DOHH2 (cell line): ENCODE data around the gene RAP1GAP.

Experiments used
- H3F3A ChIP-seq: fragments of 200-600 bp; sonication (generic), shearing (Covaris generic); 2 replicates; pipeline ENCODE4 v1.6.0; 2016; ENCODE audit warnings: antibody characterized with exemption, mild to moderate bottlenecking; ENCODE audit not compliant: control insufficient read depth, insufficient read depth
- H3K27ac ChIP-seq: fragments of 200-600 bp; sonication (generic); 2 replicates; pipeline ENCODE4 v1.5.1; 2014; ENCODE audit warnings: low read depth, mild to moderate bottlenecking, low read length, moderate library complexity
- H3K27me3 ChIP-seq: fragments of 200-600 bp; sonication (generic); 2 replicates; pipeline ENCODE4 v1.6.1; 2014; ENCODE audit warnings: mild to moderate bottlenecking, low read length, mixed read lengths; ENCODE audit not compliant: control insufficient read depth
- H3K36me3 ChIP-seq: fragments of 200-600 bp; sonication (generic); 2 replicates; pipeline ENCODE4 v1.6.1; 2014; ENCODE audit warnings: mild to moderate bottlenecking, low read length, moderate library complexity, mixed read lengths; ENCODE audit not compliant: control insufficient read depth
- H3K4me1 ChIP-seq: fragments of 200-600 bp; sonication (generic); 2 replicates; pipeline ENCODE4 v1.6.1; 2014; ENCODE audit warnings: mild to moderate bottlenecking, low read length, mixed read lengths; ENCODE audit not compliant: control insufficient read depth
- H3K4me2 ChIP-seq: fragments of 200-600 bp; sonication (generic); 2 replicates; pipeline ENCODE4 v1.6.0; 2014; ENCODE audit warnings: mild to moderate bottlenecking, low read length, moderate library complexity
- H3K4me3 ChIP-seq: fragments of 200-600 bp; sonication (generic); 2 replicates; pipeline ENCODE4 v1.5.1; 2014; ENCODE audit warnings: mild to moderate bottlenecking, low read length, mixed read lengths
- H3K79me2 ChIP-seq: fragments of 200-600 bp; sonication (generic); 2 replicates; pipeline ENCODE4 v1.6.1; 2014; ENCODE audit warnings: mild to moderate bottlenecking, low read length, mixed read lengths; ENCODE audit not compliant: control insufficient read depth
- H3K9me2 ChIP-seq: fragments of 200-600 bp; sonication (generic); replicated peaks from 2 replicates; pipeline ENCODE4 v1.6.1; 2014; ENCODE audit warnings: mild to moderate bottlenecking, low read length, mixed read lengths; ENCODE audit not compliant: control insufficient read depth
- H3K9me3 ChIP-seq: fragments of 200-600 bp; sonication (generic); 2 replicates; pipeline ENCODE4 v1.6.1; 2014; ENCODE audit warnings: antibody characterized with exemption, low read length, mixed read lengths; ENCODE audit not compliant: control insufficient read depth, insufficient read depth
- H4K20me1 ChIP-seq: fragments of 200-600 bp; sonication (generic); 2 replicates; pipeline ENCODE4 v1.6.0; 2014; ENCODE audit warnings: low read depth, mild to moderate bottlenecking, antibody characterized with exemption, low read length, moderate library complexity; ENCODE audit not compliant: control insufficient read depth, insufficient read depth
- CTCF ChIP-seq: fragments of 200-600 bp; sonication (generic); IDR thresholded peaks from one replicate; pipeline ENCODE4 v1.5.1; 2014; ENCODE audit warnings: antibody characterized with exemption, mild to moderate bottlenecking, low read depth, low read length; ENCODE audit not compliant: poor library complexity, severe bottlenecking
- EZH2phosphoT487 ChIP-seq: fragments of 200-600 bp; sonication (generic); IDR thresholded peaks from 2 replicates; pipeline ENCODE4 v1.6.1; 2017; ENCODE audit warnings: borderline replicate concordance, mild to moderate bottlenecking, antibody characterized with exemption, low read length, moderate library complexity, mixed read lengths

RAP1GAP gene

DNA sequence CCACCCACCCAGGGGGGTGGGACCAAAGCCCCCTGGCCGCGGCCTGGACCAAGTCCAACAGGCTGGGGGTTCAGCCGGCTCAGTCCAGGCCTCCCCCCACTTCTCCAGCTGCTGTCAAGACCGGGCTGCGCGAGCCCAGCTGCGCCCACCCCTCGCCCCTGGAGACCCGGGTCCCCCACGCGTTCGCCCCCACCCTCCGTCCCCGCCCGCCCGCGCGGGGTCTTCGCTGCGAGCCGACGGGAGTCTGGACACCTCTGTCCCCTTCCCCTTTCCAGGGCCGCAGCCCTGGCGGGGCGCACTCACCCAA is 253 bp downstream of the RAP1GAP start:
- no peak overlapping the region for H3K27ac ChIP-seq
- no peak overlapping the region for H3K4me2 ChIP-seq
- H3K36me3 ChIP-seq, result no peaks in the 10 kb centered on the region
- no peaks in the 10 kb centered on the region for H3F3A ChIP-seq
- H3K79me2 ChIP-seq, result no peaks in the 10 kb centered on the region
- H3K9me2 ChIP-seq, result no peaks in the 10 kb centered on the region
- H3K9me3 ChIP-seq, result no peaks in the 10 kb centered on the region
- peaks cover 50% of the 10 kb centered on the region for H3K27me3 ChIP-seq
- H3K4me1 ChIP-seq, result no peaks in the 10 kb centered on the region
- no peak overlapping the region for H3K4me3 ChIP-seq
- no peak for TF ChIP-seq EZH2phosphoT487
- TF ChIP-seq CTCF, result no peak
- H4K20me1 ChIP-seq, result no peaks in the 10 kb centered on the region

- TF ChIP-seq CTCF (no peak), EZH2phosphoT487 (no peak)
- Histone ChIP-seq H3K4me3 (no peak overlapping the region), H3K4me2 (no peak overlapping the region)
Observed at GRCh38 chr1:21668232-21668950, 766 bp downstream of the RAP1GAP start.

GRCh38 chr1:21667348-21668231 is 1.6 kb downstream of the RAP1GAP start:
- Histone ChIP-seq H3K27ac (no peak overlapping the region), H3K36me3 (no peaks in the 10 kb centered on the region), H3K79me2 (no peaks in the 10 kb centered on the region), H4K20me1 (no peaks in the 10 kb centered on the region), H3K9me2 (no peaks in the 10 kb centered on the region), H3K4me1 (no peaks in the 10 kb centered on the region), H3K4me2 (no peak overlapping the region), H3K9me3 (no peaks in the 10 kb centered on the region), H3K27me3 (peaks cover 55% of the 10 kb centered on the region), H3F3A (no peaks in the 10 kb centered on the region), H3K4me3 (no peak overlapping the region)
- TF ChIP-seq CTCF (no peak), EZH2phosphoT487 (no peak)

More at GRCh38 chr1:21668232-21668950, 766 bp downstream of the RAP1GAP start:
- Histone ChIP-seq H3K79me2 (no peaks in the 10 kb centered on the region), H3K9me3 (no peaks in the 10 kb centered on the region), H4K20me1 (no peaks in the 10 kb centered on the region), H3K36me3 (no peaks in the 10 kb centered on the region), H3K4me1 (no peaks in the 10 kb centered on the region), H3F3A (no peaks in the 10 kb centered on the region), H3K27ac (no peak overlapping the region), H3K27me3 (peaks cover 50% of the 10 kb centered on the region), H3K9me2 (no peaks in the 10 kb centered on the region)
